Measurements from ENCODE around the gene SMIM14.

The SMIM14 gene

DNA sequence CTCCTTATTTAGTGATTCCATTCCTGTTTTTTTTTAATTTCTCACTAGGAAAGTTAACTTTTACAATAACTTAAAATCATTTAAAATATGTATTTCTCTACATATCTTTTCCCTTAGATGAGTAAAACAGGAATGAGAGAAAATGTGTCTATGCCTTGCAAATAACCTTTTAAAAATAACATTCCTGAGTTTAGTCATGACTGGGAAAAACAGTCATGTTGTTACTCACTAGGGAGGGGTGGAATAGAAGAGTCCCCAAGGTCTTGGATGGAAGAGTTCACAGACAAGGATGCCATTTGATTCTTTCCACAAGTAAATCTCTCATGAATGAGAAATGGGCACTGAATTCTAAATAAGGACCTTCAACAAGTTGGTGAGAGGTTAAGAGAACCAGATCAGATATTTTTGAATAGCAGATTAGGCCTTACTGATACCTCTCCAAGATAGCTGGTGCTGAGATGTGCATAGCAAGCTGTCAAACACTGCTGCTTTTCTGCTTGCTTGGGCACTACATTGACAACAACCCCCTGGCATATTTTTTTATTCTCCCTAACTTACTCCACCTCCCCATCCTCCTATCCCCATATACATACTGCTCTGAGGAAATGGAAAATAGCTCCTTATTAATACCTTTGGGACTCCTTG is 136.5 kb downstream of the SMIM14 start:
- H3K9ac ChIP-seq (ENCODE audit: low read length) = no peak overlapping the region
- peaks cover 2% of the 10 kb centered on the region; the same call in 1 of the 2 replicates for H3K36me3 ChIP-seq (ENCODE audit: low read length)
- no peaks in the 10 kb centered on the region for H3K79me2 ChIP-seq (ENCODE audit: insufficient read depth, low read length)
- no peak overlapping the region for H3K4me3 ChIP-seq (ENCODE audit: insufficient read depth, low read length, poor library complexity, severe bottlenecking)
- no peaks in the 10 kb centered on the region for H3K27me3 ChIP-seq (ENCODE audit: low read length)
- H4K20me1 ChIP-seq (ENCODE audit: low read depth, low read length) = no peaks in the 10 kb centered on the region
- no peaks in the 10 kb centered on the region for H3K9me2 ChIP-seq (replicated peaks; ENCODE audit: insufficient read depth, low read length)
- no peak overlapping the region for H3K27ac ChIP-seq (ENCODE audit: low read depth, low read length)
- H3K4me2 ChIP-seq (ENCODE audit: low read depth, low read length, poor library complexity, severe bottlenecking) = no peak overlapping the region
- H2AFZ ChIP-seq (ENCODE audit: low read depth, low read length, severe bottlenecking) = no peak overlapping the region
- no peak for TF ChIP-seq EZH2phosphoT487 (conservative IDR thresholded peaks at IDR 0.05; ENCODE audit: low read length)
- TF ChIP-seq, protein P1, sequence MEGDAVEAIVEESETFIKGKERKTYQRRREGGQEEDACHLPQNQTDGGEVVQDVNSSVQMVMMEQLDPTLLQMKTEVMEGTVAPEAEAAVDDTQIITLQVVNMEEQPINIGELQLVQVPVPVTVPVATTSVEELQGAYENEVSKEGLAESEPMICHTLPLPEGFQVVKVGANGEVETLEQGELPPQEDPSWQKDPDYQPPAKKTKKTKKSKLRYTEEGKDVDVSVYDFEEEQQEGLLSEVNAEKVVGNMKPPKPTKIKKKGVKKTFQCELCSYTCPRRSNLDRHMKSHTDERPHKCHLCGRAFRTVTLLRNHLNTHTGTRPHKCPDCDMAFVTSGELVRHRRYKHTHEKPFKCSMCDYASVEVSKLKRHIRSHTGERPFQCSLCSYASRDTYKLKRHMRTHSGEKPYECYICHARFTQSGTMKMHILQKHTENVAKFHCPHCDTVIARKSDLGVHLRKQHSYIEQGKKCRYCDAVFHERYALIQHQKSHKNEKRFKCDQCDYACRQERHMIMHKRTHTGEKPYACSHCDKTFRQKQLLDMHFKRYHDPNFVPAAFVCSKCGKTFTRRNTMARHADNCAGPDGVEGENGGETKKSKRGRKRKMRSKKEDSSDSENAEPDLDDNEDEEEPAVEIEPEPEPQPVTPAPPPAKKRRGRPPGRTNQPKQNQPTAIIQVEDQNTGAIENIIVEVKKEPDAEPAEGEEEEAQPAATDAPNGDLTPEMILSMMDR (IDR thresholded peaks at IDR 0.05; ENCODE audit: insufficient read depth, low read length, poor library complexity, severe bottlenecking) = no peak
- no peaks in the 10 kb centered on the region for H3K9me3 ChIP-seq (ENCODE audit: insufficient read depth, low read length)
- no peaks in the 10 kb centered on the region for H3F3A ChIP-seq (ENCODE audit: insufficient read depth)

DNA sequence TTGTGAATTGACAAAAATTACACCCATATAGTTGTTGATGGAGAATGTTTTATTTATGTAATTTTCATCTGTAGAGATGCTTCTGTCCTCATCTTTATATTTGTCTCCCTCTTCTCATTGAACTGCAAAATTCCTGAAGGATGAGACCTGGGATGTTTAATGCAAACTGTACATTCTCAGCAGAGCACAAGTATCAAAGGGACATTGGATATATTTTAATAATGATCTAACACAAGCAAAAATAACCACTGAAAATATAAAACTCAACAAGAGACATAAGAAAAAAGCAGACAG is 140.0 kb downstream of the SMIM14 start:
- peaks cover 2% of the 10 kb centered on the region; the same call in 1 of the 2 replicates for H3K36me3 ChIP-seq (ENCODE audit: low read length)
- no peak overlapping the region for H3K27ac ChIP-seq (ENCODE audit: low read depth, low read length)
- no peaks in the 10 kb centered on the region for H4K20me1 ChIP-seq (ENCODE audit: low read depth, low read length)
- no peak overlapping the region for H3K4me3 ChIP-seq (ENCODE audit: insufficient read depth, low read length, poor library complexity, severe bottlenecking)
- H3K9me3 ChIP-seq (ENCODE audit: insufficient read depth, low read length) = no peaks in the 10 kb centered on the region
- TF ChIP-seq EZH2phosphoT487 (conservative IDR thresholded peaks at IDR 0.05; ENCODE audit: low read length) = no peak
- TF ChIP-seq, protein P1 (IDR thresholded peaks at IDR 0.05; ENCODE audit: insufficient read depth, low read length, poor library complexity, severe bottlenecking) = no peak
- no peaks in the 10 kb centered on the region for H3F3A ChIP-seq (ENCODE audit: insufficient read depth)
- H3K27me3 ChIP-seq (ENCODE audit: low read length) = no peaks in the 10 kb centered on the region
- H2AFZ ChIP-seq (ENCODE audit: low read depth, low read length, severe bottlenecking) = no peak overlapping the region
- H3K4me2 ChIP-seq (ENCODE audit: low read depth, low read length, poor library complexity, severe bottlenecking) = no peak overlapping the region
- H3K9me2 ChIP-seq (replicated peaks; ENCODE audit: insufficient read depth, low read length) = no peaks in the 10 kb centered on the region
- H3K9ac ChIP-seq (ENCODE audit: low read length) = no peak overlapping the region
- no peaks in the 10 kb centered on the region for H3K79me2 ChIP-seq (ENCODE audit: insufficient read depth, low read length)

DNA sequence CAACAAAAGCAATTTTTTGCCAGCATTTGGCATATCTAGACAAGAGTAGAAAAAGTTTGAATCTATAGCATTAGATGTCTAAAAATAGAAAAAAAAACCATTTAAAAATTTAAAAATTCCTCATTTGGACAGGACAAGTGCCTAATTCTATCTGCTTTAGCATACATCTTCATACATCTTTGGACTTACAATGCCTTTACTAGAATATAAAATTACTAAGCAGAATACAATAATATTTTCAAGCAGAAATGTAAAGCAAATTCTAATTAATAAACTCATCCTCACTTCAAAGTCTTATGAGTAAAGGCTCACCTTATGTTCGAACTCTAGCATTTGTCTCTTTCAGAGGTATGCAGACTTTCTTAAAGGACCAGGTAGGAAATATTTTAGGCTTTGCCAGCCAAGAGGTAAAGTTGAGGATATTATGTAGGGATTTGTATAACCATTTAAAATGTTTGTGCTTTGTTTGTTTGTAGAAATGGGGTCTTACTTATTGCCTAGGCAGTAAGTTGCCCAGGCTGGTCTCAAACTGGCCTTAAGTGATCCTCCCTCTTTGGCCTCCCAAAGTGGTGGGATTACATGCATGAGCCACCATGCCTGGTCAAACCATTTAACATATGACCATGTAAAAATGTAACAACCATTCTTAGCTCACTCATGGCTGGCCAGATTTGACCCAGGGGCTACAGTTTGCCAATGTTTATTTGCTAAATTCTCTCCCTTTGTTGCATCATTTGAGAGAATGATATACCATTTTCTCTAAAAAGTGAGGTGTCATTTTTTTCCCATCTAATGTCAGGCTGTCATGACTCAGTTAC is 140.5 kb downstream of the SMIM14 start:
- Histone ChIP-seq H4K20me1 (ENCODE audit: low read depth, low read length) (no peaks in the 10 kb centered on the region), H3K4me3 (ENCODE audit: insufficient read depth, low read length, poor library complexity, severe bottlenecking) (no peak overlapping the region), H3K9ac (ENCODE audit: low read length) (no peak overlapping the region), H3K9me3 (ENCODE audit: insufficient read depth, low read length) (no peaks in the 10 kb centered on the region), H3K9me2 (replicated peaks; ENCODE audit: insufficient read depth, low read length) (no peaks in the 10 kb centered on the region), H2AFZ (ENCODE audit: low read depth, low read length, severe bottlenecking) (no peak overlapping the region), H3F3A (ENCODE audit: insufficient read depth) (no peaks in the 10 kb centered on the region), H3K27ac (ENCODE audit: low read depth, low read length) (no peak overlapping the region), H3K36me3 (ENCODE audit: low read length) (peaks cover 2% of the 10 kb centered on the region; the same call in 1 of the 2 replicates), H3K4me2 (ENCODE audit: low read depth, low read length, poor library complexity, severe bottlenecking) (no peak overlapping the region), H3K79me2 (ENCODE audit: insufficient read depth, low read length) (no peaks in the 10 kb centered on the region), H3K27me3 (ENCODE audit: low read length) (no peaks in the 10 kb centered on the region)
- TF ChIP-seq EZH2phosphoT487 (conservative IDR thresholded peaks at IDR 0.05; ENCODE audit: low read length) = no peak
- TF ChIP-seq, protein P1 (IDR thresholded peaks at IDR 0.05; ENCODE audit: insufficient read depth, low read length, poor library complexity, severe bottlenecking) = no peak
